NCI-H2081 (cell line): ENCODE measurements around the gene SMIM11.
"Not testable (repeated sequence)": the region's sequence is repeated elsewhere in the genome, so short reads cannot be mapped to it uniquely, and the experiment has no call there.

ENCODE experiments used
- DNase-seq, 2 experiments: peaks; one replicate each; lab custom pipeline; 2025; lab: John Stamatoyannopoulos, UW

SMIM11 gene, protein sequence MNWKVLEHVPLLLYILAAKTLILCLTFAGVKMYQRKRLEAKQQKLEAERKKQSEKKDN

DNA sequence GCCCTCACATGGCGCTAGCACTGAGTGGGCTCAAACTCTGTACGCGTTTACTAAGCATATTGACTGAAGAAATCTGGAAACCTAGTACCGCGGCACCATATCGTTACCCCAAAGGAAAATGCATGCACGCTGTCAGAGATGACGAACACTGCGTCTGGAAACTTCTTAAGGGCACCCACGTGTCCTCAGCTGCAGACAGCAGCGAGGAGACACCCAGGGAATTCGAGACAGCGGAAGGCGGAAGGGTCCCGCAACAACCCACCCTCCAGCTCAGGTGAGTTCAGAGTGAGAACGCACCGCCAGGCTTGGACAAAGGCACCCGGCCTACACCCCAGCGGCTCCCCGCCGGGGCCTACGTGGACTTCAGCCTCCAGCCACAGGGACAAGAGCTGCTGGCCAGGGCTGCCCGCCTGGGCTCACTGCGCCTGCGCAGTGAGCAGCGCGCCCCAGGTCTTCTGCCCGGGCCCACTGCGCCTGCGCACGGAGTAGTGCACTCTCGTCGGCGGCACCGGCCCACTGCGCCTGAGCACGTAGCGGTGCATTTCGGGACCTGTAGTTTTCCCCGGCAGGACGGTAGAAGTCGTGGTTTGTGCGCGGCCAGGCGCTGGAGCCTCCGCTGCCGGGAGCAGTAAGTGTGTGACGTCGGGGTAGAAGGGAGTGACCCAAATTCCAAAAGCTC is at the start of gene SMIM11:
TSS of gene SMIM11 (plus strand) at position 568 of the 679 bp plus-strand sequence. CDS start 3,998 bp downstream, outside the sequence.
- DNase-seq = not testable (repeated sequence)

DNA sequence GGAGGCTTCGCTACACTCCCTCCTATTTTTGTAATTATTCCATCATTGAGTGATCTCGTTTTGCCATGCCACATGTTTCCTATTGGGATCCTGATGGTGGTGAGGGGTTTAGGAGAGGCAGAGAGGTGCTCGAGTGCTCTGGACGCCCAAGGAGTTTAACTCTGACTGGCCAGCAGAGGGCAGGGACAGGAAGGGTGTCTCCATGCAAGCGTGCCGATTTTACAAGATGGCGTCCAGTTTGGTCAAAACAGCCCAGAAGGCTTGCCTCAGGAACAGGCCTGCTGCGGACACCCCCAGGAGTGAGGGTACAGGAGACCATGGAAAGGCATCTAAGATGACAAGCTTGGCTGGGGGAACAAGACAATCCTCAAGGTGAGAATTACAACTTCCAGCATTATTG is 45.3 kb upstream of the SMIM11 start:
- DNase-seq = no peak

DNA sequence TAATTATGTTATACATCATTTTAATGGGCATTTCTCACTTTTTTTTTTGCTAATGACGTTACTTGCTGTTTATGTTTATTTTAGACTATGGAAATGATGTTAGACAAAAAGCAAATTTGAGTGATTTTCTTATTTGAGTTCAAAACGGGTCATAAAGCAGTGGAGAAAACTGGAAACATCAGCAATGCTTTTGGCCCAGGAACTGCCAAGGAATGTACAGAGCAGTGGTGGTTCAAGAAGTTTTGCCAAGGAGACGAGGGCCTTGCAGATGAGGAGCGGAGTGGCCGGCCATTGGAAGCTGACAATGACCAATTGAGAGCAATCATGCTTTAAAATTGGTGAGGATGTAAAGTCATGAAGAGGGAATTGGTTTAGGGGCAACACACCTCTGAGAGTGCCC is 43.6 kb upstream of the SMIM11 start:
- no peak for DNase-seq

DNA sequence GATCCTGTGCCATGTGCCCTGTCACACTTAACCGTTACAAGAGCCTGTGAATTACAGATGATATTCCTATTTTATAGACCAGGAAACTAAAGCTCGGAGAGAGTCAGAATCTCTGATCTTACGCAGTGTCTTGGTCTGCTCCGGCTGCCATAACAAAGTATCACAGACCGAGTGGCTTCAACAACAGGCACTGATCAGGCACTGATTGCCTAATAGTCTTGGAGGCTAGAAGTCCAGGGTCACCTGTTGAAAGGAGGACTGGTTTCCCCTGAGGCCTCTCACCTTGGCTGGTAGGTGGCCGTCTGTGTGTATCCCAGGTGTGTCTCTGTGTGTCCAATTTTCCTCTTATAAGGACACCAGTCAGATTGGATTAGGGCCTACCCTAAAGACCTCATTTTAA is 43.0 kb upstream of the SMIM11 start:
- no peak for DNase-seq

DNA sequence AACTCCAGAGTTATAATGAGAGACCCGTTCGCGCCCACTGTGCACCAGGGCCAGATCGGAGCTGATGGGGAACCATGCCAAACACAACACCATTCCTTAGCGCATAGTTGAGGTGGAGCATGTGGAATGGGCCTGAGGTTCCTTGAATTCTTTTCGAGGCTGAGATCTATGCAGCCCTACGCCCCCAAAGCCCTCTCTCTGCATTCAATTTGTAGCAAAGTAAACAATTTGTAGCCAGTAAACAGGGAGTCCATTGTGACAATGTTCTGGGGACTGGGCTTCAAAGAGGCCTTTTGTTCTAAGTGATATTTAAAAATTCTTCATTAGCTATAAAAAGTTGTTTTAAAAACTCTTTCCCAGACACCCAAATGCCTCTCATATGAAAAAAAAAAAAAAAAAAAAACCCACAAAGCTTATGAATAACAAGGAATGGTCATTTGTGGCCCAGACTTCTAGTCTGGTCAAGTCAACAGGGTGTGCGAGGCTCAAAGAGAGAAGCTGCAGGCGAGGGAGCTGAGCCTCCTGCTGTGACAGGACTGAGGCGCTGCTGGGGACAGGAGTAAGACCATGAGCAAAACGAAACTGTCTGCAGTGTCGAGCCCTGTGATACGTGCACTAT is 42.1 kb upstream of the SMIM11 start:
- DNase-seq = no peak

DNA sequence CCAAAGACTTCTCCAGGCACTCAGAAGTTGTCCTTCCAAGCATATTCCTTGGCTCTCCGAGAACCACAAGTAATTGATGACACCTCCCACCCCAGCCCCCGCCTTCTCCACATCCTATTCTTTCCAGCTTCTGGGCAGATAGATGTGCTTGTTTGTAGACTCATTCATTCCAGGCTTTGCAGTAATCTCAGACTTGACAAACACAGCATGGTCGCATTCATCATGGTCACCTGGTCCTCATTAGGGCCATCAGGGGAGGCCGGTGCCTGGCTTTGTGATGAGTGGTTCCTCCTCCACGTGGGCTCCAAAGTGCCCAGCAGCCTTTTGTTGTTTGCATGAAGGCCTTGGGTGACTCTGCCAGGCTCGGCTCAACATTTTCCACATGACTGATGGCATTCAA is 40.0 kb upstream of the SMIM11 start:
- DNase-seq = peak; percentile 47 to 60

DNA sequence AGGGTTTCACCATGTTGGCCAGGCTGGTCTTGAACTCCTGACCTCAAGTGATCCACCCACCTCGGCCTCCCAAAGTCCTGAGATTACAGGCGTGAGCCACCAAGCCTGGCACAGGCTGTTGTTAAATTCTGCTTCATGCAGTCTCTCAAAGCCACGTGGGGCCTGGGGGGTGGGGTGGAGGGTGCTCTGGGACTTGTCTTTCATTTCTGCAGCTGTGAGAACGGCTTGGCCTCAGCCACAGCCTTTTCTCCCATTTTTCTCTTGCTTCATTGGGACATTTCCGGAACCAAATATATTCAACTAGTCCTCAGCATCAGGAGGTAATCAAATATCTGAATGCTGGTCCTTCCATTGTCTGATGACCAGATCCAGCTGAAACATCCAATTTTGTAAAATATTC is 39.1 kb upstream of the SMIM11 start:
- no peak for DNase-seq

DNA sequence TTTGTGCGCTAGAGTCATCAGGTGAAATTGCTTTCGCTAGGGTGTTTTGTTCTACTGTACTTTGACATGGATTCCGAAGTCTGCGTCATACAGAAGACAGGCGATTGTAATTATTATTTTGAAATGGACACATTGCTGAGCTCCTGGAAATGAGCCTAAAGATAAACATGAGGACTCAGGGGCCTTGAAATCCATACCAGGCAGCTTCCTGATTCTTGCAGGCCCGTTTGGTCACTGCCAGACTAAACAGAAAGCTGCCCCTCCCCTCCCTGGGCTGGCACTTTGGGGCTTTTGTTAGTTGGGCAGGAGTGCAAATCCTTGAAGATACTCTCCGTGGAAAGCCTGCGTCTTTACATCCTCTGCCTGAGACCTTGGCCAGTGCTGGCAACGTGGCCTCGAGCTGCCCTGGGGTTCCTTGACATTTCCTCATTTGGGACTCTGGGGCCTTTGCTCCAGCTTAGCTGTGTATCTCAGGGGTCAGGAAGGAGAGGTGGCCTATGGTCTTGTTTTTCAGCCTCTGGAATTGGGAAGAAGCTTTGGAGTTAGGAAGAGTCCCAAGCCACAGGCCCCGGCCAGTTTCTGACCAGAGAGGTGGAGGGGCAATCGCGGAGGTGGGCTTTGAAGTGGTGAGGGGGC is 38.4 kb upstream of the SMIM11 start:
- peak in 1 of 2 experiments; percentile 41 for DNase-seq

DNA sequence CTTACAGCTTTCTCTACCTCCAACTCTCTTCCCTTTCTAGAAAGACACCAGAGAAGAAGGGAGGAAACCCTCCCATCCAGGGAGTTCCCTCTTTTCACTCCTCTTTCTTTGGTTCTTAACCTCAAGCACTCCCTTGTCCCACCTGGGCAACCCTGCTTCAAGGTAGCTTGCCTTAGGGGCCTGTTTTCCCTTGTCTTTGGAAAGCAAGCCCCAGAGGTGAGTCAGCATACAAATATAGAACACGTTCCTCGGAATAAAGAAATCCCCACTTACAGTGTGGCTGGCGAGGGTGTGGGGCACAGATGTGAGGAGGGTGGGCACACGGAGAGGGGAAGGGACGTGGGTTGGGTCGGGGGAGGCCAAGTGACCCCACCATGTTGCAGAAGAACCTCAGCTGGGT is 37.6 kb upstream of the SMIM11 start:
- no peak for DNase-seq

DNA sequence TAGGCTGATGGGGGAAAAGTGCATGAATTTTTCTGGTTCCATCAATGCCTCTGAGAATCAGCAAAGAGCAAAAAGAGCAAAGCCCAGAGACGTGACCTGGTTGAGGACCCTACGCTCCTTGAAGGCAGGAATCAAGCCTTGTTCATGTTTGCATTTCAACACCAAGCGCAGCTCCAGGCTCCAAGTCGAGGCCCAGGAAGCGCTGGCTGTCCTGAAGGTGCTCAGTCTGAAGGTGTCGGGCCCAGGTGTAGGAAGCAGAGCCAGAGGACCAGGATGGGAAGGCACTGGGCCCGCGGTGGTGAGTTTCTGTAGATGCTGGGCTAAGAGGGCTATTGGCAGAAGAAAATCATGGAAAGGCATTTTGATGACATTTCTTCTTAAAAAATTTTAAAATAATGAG is 37.1 kb upstream of the SMIM11 start:
- DNase-seq = no peak

DNA sequence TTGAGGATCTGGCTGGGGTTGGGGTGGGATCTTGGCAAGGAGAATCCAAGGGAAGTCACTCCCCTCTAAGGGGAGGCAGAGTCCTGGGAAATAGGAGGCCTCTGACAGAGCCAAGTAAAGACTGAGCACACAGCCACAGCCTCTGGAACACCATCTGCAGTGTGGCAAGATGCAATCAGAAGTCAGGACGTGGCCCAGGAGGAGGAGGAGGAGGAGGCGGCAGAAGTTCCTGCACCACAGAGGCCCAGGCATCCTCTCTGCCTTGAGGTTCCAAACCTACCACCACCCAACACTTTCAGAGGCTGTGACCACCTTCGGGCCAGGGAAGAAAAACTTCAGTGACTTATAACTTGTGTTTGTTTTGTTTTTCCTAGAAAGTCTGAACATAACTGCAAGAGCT is 35.2 kb upstream of the SMIM11 start:
- no peak for DNase-seq

DNA sequence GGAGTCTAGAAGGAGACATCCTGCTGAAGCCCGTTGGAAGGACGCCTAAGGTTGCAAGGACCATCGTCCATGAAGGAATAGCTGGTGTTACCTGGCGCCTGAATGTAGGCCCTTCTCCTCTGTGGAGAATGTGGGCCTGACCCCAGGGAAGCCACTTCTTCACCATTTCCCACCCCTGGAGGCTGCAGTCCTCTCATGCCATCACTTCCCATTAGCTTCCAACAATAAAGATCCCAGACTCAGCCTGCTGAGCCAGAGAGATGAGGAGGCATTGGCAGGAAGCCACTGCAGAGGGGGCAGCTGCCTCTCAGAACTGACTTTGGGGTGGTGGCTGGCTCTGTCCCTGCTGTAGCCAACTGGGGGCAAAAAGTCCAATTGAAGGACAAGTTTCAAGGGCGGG is 32.8 kb upstream of the SMIM11 start:
- DNase-seq = no peak

DNA sequence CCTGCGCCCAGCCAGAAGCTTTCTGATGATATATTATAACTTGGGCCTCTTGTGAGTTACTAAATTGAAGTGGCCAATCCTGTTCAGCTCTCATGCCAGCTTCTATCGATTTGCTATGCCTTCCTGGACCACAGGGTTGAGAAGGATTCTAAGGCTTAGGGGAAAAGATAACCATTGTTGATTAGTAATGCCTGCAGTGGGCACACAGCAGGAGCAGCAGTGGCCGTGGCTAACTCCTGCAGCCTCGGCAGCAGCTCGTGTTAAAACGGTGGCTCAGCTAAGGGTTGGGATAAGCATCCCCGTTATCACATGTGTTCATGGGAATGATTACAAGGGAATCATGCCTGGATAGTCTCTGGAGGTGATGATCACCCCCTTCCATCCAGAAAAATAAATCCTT is 32.0 kb upstream of the SMIM11 start:
- no peak for DNase-seq

DNA sequence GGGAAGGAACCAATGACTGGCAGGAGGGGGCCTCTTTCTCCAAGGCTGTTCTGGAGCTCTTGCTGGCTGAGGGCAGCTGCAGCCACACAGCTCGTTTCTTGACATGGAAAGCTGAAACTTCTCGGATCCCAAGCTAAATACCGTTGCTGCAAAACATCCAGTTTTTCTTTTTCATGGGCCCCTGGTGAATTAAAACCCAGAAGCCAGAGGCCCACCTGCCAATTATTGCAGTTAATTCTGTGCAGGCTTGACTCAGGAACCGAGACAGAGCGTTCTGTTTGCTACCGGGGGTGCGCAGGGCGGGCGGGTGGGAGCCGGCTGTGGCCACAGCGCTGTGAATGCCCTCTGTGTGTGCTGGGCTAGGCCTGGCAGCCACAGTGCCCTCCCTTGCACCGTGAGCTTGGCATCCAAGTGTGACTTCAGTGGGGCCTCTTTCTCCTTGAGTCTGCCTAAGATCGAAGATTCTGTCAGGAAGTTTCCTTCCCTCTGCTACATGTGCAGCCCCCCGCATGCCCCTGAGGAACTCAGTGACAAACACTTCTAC is 31.4 kb upstream of the SMIM11 start:
- DNase-seq = no peak

DNA sequence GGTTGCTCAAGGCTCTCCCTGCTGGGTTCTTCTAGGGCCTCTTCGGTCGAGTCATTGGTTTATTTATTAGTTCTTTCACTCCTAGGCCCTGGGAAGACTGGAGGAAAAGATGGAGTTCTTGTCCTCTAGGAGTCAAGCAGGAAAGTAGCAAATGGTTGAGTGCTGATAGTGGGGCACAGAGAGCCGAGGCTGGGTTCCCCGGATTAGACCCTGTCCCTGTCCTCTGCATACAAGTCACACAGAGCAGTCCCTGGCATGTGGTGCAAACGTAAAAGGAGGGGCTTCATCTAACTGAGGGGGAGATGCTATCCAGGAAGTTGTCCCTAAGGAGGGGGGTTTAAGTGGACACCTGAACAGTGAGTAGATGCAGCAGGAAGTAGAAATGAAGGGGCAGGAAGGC is 30.7 kb upstream of the SMIM11 start:
- DNase-seq = no peak

DNA sequence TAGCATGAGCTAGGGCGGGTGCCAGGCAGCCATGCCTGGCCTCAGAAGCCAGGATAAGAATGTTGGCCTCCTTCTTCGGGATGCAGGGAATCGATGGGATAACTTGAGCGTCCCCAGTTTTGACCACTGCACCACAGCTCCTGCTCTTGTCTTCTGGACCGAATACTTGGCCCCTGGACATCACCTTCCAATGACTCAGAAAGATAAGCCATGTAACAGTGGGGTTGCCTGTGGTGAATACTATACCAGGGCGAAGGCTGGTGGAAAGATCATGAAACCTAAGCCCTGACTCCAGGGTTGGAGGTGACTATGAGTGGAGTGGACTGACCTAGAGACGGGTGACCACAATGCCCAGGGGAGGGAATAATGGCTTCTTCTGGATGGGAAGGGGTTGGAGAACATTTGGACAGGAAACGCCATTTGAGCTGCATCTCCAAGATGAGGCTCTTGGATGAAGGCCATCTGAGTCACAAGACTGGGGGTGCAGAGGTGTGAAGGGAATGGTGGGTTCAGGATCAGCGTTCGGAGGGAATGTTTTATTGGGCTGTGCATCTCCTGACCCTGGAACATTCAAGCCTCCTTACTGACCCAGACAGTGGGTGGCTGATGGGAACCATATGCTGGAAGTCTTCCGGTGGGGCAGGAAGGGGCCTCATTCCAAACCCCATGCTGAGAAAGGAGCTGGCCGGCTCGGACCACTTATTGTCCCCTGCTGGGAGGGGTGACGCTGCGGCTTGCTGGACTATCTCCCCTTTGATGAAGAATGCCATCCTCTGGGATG is 30.0 kb upstream of the SMIM11 start:
- DNase-seq = no peak

DNA sequence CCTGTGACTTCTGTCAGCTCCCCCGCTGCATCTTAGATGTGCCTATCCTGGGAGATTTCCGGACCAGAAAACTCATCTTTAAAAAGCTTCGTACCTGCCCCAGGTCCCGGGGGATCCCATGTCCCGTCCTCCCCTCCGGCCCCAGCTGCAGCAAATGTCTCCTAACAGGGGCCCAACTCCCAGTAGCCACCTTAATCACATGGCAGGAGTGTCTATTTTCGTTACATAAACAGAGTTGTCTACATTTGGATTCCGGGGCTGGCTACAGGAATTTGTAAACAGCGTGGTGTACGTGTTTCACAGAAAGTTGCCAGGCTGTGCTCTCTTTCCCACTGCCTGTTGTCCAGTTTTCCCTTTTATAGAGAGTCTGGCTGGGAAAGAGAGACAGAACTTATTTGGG is 29.4 kb upstream of the SMIM11 start:
- no peak for DNase-seq

DNA sequence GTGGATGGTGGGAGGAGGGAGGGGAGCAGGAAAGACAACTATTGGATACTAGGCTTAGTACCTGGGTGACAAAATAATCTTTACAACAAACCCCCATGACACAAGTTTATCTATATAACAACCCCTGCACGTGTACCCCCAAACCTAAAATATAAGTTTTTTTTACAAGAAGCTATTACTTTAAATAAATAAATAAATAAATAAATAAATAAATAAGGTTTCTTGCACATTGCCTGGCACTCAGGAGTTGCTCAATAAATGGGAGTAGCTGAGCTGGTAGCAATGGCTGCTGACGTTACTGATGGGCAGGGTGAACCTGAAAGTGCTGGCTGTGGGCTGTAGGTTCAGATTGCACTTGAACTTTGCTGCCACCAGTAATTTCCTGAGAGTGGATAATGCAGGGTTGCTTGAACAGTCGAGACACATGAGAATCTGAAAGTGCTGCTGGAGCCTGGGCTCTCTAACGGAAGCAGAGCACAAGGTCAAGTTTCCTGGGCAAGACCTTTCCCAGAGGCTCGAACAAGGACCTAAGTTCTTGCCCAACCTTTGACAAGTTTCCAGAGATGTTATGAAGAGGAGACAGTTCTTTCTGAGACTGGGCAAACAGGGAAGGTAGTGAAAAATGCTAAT is 26.3 kb upstream of the SMIM11 start:
- DNase-seq = no peak

DNA sequence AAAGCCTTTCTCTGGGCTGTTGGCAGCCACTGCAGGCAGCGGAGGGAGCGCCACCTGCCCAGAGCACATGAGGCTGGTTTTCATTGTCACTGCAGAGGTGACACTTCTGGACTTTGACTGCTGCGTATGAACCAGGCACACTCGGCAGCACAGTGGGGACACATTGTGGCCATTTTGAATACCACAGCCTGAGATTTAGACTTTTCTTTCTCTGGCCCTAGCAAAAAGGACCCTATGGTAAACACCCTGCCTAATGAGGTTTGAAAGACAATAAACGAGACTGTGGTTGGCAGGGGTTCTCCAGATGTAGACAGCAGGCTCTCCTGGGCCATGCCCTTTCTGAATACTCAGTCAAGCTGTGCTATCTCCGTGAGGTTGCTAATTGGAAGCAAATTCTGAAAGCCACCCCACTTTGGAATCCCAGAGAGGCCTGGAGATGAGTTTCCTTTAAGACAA is 23.5 kb upstream of the SMIM11 start:
- peak; percentile 68 to 83 for DNase-seq

DNA sequence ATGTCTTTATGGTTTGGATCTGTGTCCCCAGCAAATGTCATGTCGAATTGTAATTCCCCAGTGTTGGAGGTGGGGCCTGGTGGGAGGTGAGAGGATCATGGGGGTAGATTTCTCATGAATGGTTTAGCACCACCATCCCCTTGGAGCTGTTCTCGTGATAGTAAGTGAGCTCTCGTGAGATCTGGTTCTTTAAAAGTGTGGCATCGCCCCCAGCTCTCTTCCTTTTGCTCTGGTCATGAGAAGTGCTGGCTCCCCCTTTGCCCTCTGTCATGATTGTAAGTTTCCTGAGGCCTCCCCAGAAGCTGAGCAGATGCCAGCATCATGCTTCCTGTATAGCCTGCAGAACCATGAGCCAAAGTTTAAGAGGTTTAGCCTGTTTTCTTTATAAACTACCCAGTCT is 22.8 kb upstream of the SMIM11 start:
- no peak for DNase-seq

DNA sequence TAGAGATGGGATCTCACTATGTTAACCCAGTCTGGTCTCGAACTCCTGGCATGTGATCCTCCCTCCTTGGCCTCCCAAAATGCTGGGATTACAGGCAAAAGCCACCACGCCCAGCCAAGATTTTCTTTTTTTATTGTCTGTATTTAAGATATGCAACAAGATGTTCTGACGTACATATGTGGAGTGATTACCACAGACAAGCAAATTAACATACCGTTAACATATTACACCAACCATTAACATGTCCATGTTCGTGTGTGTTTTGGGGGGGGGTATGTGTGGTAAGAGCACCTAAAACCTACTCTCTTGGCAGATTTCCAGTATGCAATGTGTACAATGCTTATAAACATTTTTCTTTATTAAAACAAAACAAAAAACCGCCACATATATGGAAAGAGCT is 22.1 kb upstream of the SMIM11 start:
- DNase-seq = no peak

DNA sequence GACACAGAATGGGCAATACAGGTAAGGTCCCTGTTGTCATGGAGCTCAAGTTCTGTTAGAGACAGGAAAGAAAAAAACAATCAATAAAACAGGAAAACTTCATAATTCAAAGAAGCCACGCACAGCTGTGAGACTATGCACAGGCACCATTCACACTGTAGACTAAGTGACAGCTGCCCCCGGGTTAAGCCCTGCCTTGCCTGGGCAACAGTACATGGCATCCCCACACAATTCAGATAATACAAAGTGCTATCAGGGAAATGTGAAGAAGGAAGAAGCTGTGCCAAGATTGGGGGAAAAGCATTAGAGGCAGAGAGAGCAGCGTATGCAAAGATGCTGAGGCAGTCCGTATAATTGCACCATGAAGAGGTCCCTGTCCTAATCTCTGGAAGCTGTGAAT is 20.5 kb upstream of the SMIM11 start:
- no peak for DNase-seq
